Brain microvascular endothelial cell (primary cell): ENCODE measurements around the gene TIMM13.

Source experiments
- DNase-seq: peaks from one replicate; pipeline ENCODE4 v3.0.0-alpha.2; 2020
- H3K27ac ChIP-seq: fragments of 250-450 bp; sonication (Bioruptor Pico); 2 replicates; pipeline ENCODE4 v1.5.1; 2020; ENCODE audit warnings: mild to moderate bottlenecking, moderate library complexity
- H3K27me3 ChIP-seq: fragments of 250-450 bp; sonication (Bioruptor Pico); replicated peaks from 2 replicates; pipeline ENCODE4 v1.5.1; 2020; ENCODE audit warnings: mild to moderate bottlenecking
- H3K36me3 ChIP-seq: fragments of 250-450 bp; sonication (Bioruptor Pico); replicated peaks from 2 replicates; pipeline ENCODE4 v1.5.1; 2020; ENCODE audit warnings: mild to moderate bottlenecking
- H3K4me3 ChIP-seq: 2 replicates; pipeline ENCODE4 v1.5.1; 2011; ENCODE audit warnings: low read depth, mild to moderate bottlenecking, control low read depth, low read length, moderate library complexity
- CTCF ChIP-seq: IDR thresholded peaks from 2 replicates; pipeline ENCODE4 v1.5.1; 2011; ENCODE audit warnings: low read depth, mild to moderate bottlenecking, moderate library complexity, low read length, control low read depth, inconsistent platforms; ENCODE audit errors: missing control alignments
- in situ Hi-C: cut with HindIII; loops from 2 replicates; pipeline ENCODE4 v1.10.0; 2017; ENCODE audit warnings: low sequenced_read_pairs, low pct_ligation_motif_present

TIMM13 gene

GRCh38 chr19:2451138-2451537 is 23.8 kb upstream of the TIMM13 start:
- no peak for TF ChIP-seq CTCF
- Histone ChIP-seq H3K36me3 (peaks cover 6% of the 10 kb centered on the region), H3K27ac (no peak overlapping the region), H3K4me3 (no peak overlapping the region), H3K27me3 (no peaks in the 10 kb centered on the region)
- in situ Hi-C loops, result no loop called here
- DNase-seq, result no peak

DNA sequence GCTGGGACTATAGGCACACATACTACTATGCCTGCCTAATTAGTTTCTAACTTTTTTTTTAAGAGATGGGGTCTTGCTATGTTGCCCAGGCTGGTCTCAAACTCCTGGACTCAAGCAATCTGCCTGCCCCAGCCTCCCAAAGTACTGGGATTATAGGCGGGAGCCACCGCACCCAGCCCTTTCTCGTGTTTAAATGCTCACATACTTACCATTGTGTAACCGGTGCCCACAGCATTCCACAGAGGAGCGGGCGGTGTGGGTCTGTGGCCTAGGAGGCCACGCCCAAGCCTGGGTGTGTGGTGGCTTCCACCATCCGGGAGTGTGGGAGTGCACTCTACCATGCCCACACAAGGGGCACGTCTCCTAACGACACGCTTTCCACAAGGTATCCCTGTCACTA is 21.6 kb upstream of the TIMM13 start:
- DNase-seq, result no peak
- Histone ChIP-seq H3K27me3 (no peaks in the 10 kb centered on the region), H3K4me3 (no peak overlapping the region), H3K36me3 (peaks cover 11% of the 10 kb centered on the region), H3K27ac (no peak overlapping the region)
- in situ Hi-C loops, result no loop called here
- no peak for TF ChIP-seq CTCF

DNA sequence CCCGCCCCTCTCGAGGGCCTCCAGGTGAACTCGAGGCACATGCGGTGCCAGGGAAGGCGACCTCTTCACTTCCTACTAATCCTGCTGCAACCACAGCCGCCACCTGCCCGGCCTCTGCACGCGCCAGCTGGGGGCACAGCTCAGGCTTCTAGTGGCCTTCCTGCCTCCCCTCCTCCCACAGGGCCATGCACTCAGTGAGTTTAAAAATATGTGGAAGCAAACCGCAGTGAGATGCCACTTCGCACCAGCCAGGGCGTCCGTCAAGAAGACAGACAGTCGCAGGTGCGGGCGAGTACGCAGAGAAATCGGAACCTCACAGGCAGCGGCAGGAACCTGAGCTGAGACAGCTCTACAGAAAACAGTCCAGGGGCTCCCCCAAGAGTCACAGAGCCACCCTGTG is 19.0 kb upstream of the TIMM13 start:
- peaks cover 23% of the 10 kb centered on the region for H3K36me3 ChIP-seq
- H3K27ac ChIP-seq, result no peak overlapping the region
- no peak overlapping the region for H3K4me3 ChIP-seq
- no peaks in the 10 kb centered on the region for H3K27me3 ChIP-seq
- DNase-seq, result no peak
- in situ Hi-C loops, result no loop called here
- TF ChIP-seq CTCF, result no peak

- H3K27me3 ChIP-seq, result no peaks in the 10 kb centered on the region
- H3K27ac ChIP-seq, result no peak overlapping the region
- peaks cover 20% of the 10 kb centered on the region for H3K36me3 ChIP-seq
- no peak for TF ChIP-seq CTCF
- no peak for DNase-seq
- H3K4me3 ChIP-seq, result no peak overlapping the region
- in situ Hi-C loops, result no loop called here
These were observed 17.0 kb upstream of the TIMM13 start for GRCh38 chr19:2444251-2445002.

- Histone ChIP-seq H3K36me3 (peaks cover 20% of the 10 kb centered on the region), H3K27ac (no peak overlapping the region), H3K27me3 (no peaks in the 10 kb centered on the region), H3K4me3 (no peak overlapping the region)
- no peak for TF ChIP-seq CTCF
- DNase-seq, result no peak
- in situ Hi-C loops, result no loop called here
These were observed 16.4 kb upstream of the TIMM13 start for GRCh38 chr19:2443785-2444182.
